Measurements from ENCODE around the gene VDAC2. TPM values are rescaled to one million over a fixed set of nuclear protein-coding genes. Genes with fewer than 3 reads are reported as not detected.

Gene VDAC2
- total and polyA plus RNA-seq, 10 of the 15 experiments (the other 5 are each of a cell fraction or from before 2014, with no cell fraction given), result 73.4 to 294 (median 146) TPM

GRCh38 chr10:75176736-75177135, 33.9 kb upstream of the VDAC2 start (continued):
- TF ChIP-seq ZBED1 (IDR thresholded peaks at IDR 0.05; ENCODE audit: borderline replicate concordance), result no peak
- TF ChIP-seq SREBF2 (IDR thresholded peaks at IDR 0.05; ENCODE audit: low read length), result no peak
- no peak for TF ChIP-seq BACH1 (IDR thresholded peaks at IDR 0.05; ENCODE audit: borderline replicate concordance)
- no peak for TF ChIP-seq FOXK2 (IDR thresholded peaks at IDR 0.05)
- TF ChIP-seq IRF4 (IDR thresholded peaks at IDR 0.05; ENCODE audit: low read depth, low read length), result no peak
- no peak for TF ChIP-seq NFYA (IDR thresholded peaks at IDR 0.05; ENCODE audit: borderline replicate concordance, low read depth, low read length)

- no peaks in the 10 kb centered on the region for H3K27me3 ChIP-seq (replicated peaks in 1 of 2; ENCODE audit: control insufficient read depth in 2 of 2, insufficient read depth in 2 of 2, low read length in 1 of 2)
- peaks cover 0 to 22% of the 10 kb centered on the region in 2 experiments; a peak in 2 of 4 replicates for H3K36me3 ChIP-seq (ENCODE audit: control insufficient read depth in 2 of 2, insufficient read depth in 2 of 2, low read length in 1 of 2)
- in situ Hi-C loops (cut with MboI) (no loop called here), intact Hi-C loops (cut with micrococcal nuclease; ENCODE audit: unreplicated experiment) (no loop called here)
- peaks cover 3% of the 10 kb centered on the region; the same call in 1 of the 2 replicates for H3K4me1 ChIP-seq (ENCODE audit: control insufficient read depth, insufficient read depth, low read length)
- no peak for TF ChIP-seq MEF2B (IDR thresholded peaks at IDR 0.05; ENCODE audit: partially characterized antibody, poor library complexity, severe bottlenecking)
- no peak for TF ChIP-seq SUZ12 (IDR thresholded peaks at IDR 0.05; ENCODE audit: unreplicated experiment)
- no peak for TF ChIP-seq BRCA1 (IDR thresholded peaks at IDR 0.05; ENCODE audit: low read depth, low read length)
- TF ChIP-seq GATAD2B (conservative IDR thresholded peaks at IDR 0.05; ENCODE audit: low read depth), result no peak
- TF ChIP-seq IKZF1 (conservative IDR thresholded peaks at IDR 0.05), result no peak
- TF ChIP-seq SREBF1 (IDR thresholded peaks at IDR 0.05; ENCODE audit: low read length), result no peak
- no peak for TF ChIP-seq IRF4 (IDR thresholded peaks at IDR 0.05; ENCODE audit: low read depth, low read length)
- TF ChIP-seq BMI1 (IDR thresholded peaks at IDR 0.05; ENCODE audit: borderline replicate concordance), result no peak
- no peak for TF ChIP-seq SMC3 (IDR thresholded peaks at IDR 0.05; ENCODE audit: borderline replicate concordance, low read length)
- no peak for TF ChIP-seq ASH2L (IDR thresholded peaks at IDR 0.05; ENCODE audit: borderline replicate concordance, low read depth)
- TF ChIP-seq EED (IDR thresholded peaks at IDR 0.05; ENCODE audit: low read depth), result no peak
- no peak for TF ChIP-seq ELK1 (IDR thresholded peaks at IDR 0.05; ENCODE audit: low read depth, low read length)
- TF ChIP-seq BCL11A (IDR thresholded peaks at IDR 0.05; ENCODE audit: low read depth, low read length), result no peak
- no peaks in the 10 kb centered on the region for H3K9me3 ChIP-seq (replicated peaks; ENCODE audit: control insufficient read depth, insufficient read depth, low read length)
- ChIA-PET SMC1A (ENCODE audit: uncharacterized antibody, unreplicated experiment) (interaction anchor here (1.1 to 1.9 kb wide), 3 partner anchors 8 to 18 kb away, joined by 3 to 6 read pairs (median 3); no protein-coding TSS in a partner anchor), RAD21 (ENCODE audit: unreplicated experiment) (no interaction called here), POLR2A (no interaction called here), CTCF (interaction anchor here (1.1 to 2.9 kb wide), 4 partner anchors 8 to 56 kb away, joined by 3 to 15 read pairs (median 5); partner anchors contain the start of gene COMTD1)
- DNase-seq (ENCODE audit: low read depth, low spot score) (no peak), FAIRE-seq (no peak), ATAC-seq (no peak)
- no peak overlapping the region for H3K4me2 ChIP-seq (ENCODE audit: control insufficient read depth, insufficient read depth)
- 100% methylated on average over 1 of the region's 1 CpG for WGBS (ENCODE audit: insufficient coverage, insufficient replicate concordance, low lambda C conversion rate, missing lambda C conversion rate)
- H4K20me1 ChIP-seq (ENCODE audit: control insufficient read depth, insufficient read depth), result no peaks in the 10 kb centered on the region
- BruUV-seq (replicated peaks), result no TSS peak
- H3K4me3 ChIP-seq, result no peak overlapping the region
- H2AFZ ChIP-seq (ENCODE audit: control insufficient read depth, low read depth, low read length), result no peak overlapping the region
- no peaks in the 10 kb centered on the region for H3K79me2 ChIP-seq (ENCODE audit: control insufficient read depth, insufficient read depth, low read length)
- no peak overlapping the region for H3K9ac ChIP-seq (ENCODE audit: control insufficient read depth, insufficient read depth, low read length)
- H3K27ac ChIP-seq (ENCODE audit: control insufficient read depth, insufficient read depth), result no peak overlapping the region
These were observed 30.9 kb upstream of the VDAC2 start for GRCh38 chr10:75179657-75180177.
